D721Med (cell line): ENCODE data around the gene CEP78.
"Not testable (repeated sequence)": the region's sequence is repeated elsewhere in the genome, so short reads cannot be mapped to it uniquely, and the experiment has no call there.

Source experiments
- DNase-seq: peaks from one replicate; pipeline ENCODE4 v3.0.0; 2011; ENCODE audit warnings: low spot score; ENCODE audit not compliant: insufficient read length
- FAIRE-seq: peaks from 2 replicates; lab custom pipeline; 2011; peaks lifted over from hg19 to GRCh38; lab: Jason Lieb, UNC
- TF ChIP-seq, protein P1 (sequence below): IDR thresholded peaks from 2 replicates; pipeline ENCODE4 v1.5.1; 2012; ENCODE audit warnings: mild to moderate bottlenecking, control low read depth; ENCODE audit not compliant: insufficient read depth; ENCODE audit errors: missing control alignments

The CEP78 gene

DNA sequence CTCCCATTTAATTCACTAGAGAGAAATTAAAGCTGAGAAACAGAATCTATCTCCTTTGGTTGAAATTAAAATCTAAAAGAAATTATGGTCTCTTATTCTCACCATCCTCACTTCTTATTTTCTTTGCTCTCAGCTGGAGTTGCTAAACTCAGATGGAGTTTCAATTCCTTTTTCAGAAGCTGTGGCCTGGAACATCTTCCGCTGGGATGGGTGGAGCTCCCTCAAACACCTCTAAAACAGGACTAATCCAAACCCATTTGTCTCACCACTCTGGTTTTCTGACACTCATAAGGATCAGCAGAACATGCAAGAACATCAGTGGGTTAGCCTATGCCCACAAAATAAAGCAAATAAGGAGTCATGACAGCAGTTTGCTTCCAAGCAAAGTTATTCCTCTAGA lies 39.6 kb upstream of the CEP78 start:
- TF ChIP-seq, protein P1, sequence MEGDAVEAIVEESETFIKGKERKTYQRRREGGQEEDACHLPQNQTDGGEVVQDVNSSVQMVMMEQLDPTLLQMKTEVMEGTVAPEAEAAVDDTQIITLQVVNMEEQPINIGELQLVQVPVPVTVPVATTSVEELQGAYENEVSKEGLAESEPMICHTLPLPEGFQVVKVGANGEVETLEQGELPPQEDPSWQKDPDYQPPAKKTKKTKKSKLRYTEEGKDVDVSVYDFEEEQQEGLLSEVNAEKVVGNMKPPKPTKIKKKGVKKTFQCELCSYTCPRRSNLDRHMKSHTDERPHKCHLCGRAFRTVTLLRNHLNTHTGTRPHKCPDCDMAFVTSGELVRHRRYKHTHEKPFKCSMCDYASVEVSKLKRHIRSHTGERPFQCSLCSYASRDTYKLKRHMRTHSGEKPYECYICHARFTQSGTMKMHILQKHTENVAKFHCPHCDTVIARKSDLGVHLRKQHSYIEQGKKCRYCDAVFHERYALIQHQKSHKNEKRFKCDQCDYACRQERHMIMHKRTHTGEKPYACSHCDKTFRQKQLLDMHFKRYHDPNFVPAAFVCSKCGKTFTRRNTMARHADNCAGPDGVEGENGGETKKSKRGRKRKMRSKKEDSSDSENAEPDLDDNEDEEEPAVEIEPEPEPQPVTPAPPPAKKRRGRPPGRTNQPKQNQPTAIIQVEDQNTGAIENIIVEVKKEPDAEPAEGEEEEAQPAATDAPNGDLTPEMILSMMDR = no peak
- no peak for DNase-seq
- FAIRE-seq = no peak

DNA sequence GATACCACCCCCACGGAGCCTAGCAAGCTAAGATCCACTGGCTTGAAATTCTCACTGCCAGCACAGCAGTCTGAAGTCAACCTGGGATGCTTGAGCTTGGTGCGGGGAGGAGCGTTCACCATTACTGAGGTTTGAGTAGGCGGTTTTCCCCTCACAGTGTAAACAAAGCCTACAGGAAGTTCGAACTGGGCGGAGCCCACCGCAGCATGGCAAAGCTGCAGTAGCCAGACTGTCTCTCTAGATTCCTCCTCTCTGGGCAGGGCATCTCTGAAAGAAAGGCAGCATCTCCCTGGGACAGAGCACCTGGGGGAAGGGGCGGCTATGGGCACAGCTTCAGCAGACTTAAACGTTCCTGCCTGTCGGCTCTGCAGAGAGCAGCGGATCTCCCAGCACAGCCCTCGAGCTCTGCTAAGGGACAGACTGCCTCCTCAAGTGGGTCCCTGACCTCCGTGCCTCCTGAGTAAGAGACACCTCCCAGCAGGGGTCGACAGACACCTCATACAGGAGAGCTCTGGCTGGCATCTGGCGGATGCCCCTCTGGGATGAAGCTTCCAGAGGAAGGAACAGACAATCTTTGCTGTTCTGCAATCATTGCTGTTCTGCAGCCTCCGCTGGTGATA lies 34.6 kb upstream of the CEP78 start:
- not testable (repeated sequence) for FAIRE-seq, DNase-seq

DNA sequence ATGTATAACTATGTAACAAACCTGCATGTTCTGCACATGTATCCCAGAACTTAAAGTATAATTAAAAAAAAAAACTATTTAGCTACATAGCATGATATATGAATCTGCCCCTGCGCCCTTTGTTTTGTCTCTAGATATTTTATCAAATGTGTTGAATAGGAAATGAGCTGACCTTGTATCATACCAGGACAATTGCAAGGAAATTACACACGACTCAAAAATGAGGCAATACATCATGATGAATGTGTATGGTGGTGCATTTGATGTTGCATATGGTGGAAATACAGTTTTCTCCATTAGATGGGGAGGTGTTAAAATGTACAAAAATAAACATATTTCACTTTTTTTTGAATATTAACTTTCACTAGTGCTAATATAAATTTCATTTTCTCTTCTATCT lies 28.6 kb upstream of the CEP78 start:
- no peak for DNase-seq
- TF ChIP-seq, protein P1 = no peak
- FAIRE-seq = no peak

DNA sequence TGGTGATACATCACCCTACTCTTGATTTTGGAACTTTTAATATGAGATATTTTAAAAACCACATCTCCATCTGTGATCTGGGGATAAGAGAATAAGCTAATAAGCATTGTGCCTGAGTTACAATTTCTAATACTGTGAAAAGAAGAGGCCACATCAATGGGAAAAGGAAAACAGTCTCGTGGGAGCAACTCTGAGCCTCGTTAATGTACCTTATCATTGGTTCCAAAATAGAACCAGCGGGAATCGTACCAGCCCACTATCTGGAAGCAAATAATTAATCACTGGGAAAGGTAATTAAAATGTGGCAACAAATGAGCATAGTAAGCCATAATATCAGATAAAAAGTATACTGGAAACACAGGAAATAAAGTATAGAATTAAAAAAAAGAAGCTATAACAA lies 28.0 kb upstream of the CEP78 start:
- TF ChIP-seq, protein P1 = no peak
- no peak for DNase-seq
- no peak for FAIRE-seq

DNA sequence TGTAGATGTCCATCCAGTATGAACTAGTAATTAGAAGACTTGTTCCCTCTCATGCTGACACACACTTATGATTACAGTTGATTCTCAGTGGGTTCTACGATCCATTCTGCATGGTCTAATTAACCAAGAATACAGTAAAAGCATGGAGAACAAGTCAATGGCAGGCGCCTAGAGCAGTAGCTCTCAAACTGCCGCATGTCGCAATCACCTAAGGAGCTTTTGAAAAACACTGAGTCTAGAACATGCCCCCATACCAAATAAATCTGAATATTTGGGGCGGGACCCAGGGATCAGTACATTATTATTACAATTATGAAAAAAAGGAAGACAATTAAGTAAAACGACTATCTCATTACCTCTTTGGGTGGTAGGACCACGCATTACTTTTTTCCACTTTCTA lies 26.7 kb upstream of the CEP78 start:
- DNase-seq = no peak
- TF ChIP-seq, protein P1 = no peak
- no peak for FAIRE-seq

DNA sequence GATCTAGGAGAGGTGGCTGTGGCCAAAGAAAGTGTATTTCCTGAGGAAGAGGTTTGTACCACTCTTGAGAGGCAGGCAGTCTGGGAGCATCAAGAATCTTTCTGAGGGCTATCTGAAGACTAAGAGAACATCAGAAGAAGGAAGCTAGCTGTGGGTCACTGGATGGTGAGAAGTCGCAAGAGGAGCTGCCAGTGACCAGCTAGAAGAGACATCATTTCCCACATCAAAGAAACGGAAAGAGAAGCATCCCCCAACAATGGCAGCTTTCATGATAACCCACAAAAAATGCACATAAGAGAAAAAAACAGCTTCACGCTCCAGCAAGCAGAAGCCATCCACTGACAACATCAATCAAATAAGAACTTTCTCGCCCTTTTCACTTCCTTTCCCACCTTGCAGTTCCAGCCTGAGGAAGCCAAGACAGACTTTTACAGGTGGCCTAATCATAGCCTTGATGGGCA lies 25.0 kb upstream of the CEP78 start:
- FAIRE-seq = no peak
- DNase-seq = no peak
- TF ChIP-seq, protein P1 = no peak

DNA sequence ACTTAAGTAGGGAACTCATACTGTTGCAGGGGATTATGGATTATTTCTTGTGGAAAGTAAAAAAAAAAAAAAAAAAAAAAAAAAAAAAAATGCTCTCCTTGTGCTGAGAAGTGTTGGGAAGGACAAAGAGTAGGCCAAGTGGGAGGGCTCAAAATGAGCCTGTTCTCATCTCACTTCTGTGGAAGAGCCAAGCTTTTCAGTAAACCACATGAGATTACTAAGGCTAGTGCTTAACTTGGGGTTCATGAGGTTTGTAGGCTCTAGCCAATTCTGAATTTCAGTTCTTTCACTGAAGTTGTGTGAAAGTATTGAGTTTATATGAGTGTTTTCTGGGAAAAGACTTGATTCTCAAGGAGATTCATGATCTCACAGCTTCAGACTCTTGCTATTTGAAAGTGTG lies 23.0 kb upstream of the CEP78 start:
- TF ChIP-seq, protein P1 = no peak
- no peak for FAIRE-seq
- no peak for DNase-seq

DNA sequence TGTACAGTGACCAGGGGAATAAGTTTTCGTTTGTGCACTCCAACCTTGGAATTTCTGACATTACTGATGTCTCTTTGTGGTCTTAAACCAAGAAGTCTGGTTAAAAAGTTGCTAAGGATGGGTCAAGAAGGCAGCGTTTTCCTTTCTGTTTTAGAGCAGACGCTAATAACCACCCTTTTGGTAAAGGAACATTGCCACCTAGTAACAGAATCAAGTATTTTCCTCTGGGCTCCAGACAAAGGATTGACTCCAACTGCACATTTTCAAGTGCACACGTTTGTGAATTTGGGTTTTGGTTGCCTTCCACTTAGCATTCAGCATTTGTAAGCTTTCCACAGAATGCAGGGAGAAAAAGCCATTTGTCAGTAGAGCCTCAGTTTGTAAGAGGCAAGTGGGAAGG lies 22.2 kb upstream of the CEP78 start:
- TF ChIP-seq, protein P1 = no peak
- no peak for DNase-seq
- FAIRE-seq = no peak
